Ectodermal cell (in vitro differentiated cells): ENCODE results near the gene AGPAT1.

Source experiments
- H3K27ac ChIP-seq: 2 replicates; pipeline ENCODE4 v1.7.0; 2013; ENCODE audit warnings: mild to moderate bottlenecking, low read depth, low read length; ENCODE audit not compliant: insufficient read depth, poor library complexity, severe bottlenecking
- H3K27me3 ChIP-seq: 2 replicates; pipeline ENCODE4 v1.7.0; 2013; ENCODE audit warnings: mild to moderate bottlenecking, low read length; ENCODE audit not compliant: insufficient read depth, control insufficient read depth, poor library complexity, severe bottlenecking
- H3K36me3 ChIP-seq: one replicate; pipeline ENCODE4 v1.7.0; 2013; ENCODE audit warnings: low read length; ENCODE audit not compliant: control insufficient read depth, insufficient read depth
- H3K4me1 ChIP-seq: one replicate; pipeline ENCODE4 v1.7.0; 2013; ENCODE audit warnings: low read length; ENCODE audit not compliant: control insufficient read depth, insufficient read depth
- H3K4me3 ChIP-seq: 2 replicates; pipeline ENCODE4 v1.7.0; 2013; ENCODE audit warnings: low read depth, low read length, control low read depth; ENCODE audit not compliant: insufficient read depth
- H3K9me3 ChIP-seq: 2 replicates; pipeline ENCODE4 v1.7.0; 2013; ENCODE audit warnings: mild to moderate bottlenecking, low read length, moderate library complexity; ENCODE audit not compliant: control insufficient read depth
- WGBS, 2 experiments: methylation state at CpG; one replicate each; pipeline ENCODE4 v1.1.7; 2013; ENCODE audit warnings: missing lambda C conversion rate in 2 of 2; 5-methylcytosine and 5-hydroxymethylcytosine counted together

Gene AGPAT1

GRCh38 chr6:32168807-32169591 lies 6.9 kb downstream of the AGPAT1 start:
- Histone ChIP-seq H3K9me3 (no peaks in the 10 kb centered on the region), H3K27ac (no peak overlapping the region), H3K4me1 (peaks cover 31% of the 10 kb centered on the region), H3K27me3 (no peaks in the 10 kb centered on the region), H3K4me3 (no peak overlapping the region), H3K36me3 (peaks cover 28% of the 10 kb centered on the region)
- 94 to 95% methylated on average over 11 of the region's 11 CpGs for WGBS, 2 experiments

DNA sequence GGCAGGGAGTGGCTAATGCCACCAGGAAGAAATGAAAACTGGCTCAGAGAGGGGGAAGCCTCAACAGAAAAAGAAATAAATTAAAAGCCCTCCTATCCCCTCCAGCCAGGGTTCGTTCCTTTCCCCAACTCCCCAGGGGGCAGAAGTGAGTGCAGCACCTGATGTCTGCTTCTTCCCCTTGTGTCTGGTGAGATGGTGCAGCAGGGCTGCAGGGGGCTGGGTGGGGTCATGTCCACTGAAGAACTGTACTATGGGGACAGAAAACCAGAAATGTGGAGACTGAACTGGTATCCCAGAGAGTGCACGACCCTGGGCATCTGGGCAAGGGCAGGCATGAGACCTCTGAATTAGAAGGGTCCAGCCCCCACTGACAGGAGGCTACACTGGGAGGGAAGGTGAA lies 7.5 kb downstream of the AGPAT1 start:
- Histone ChIP-seq H3K27ac (peak overlapping the region; percentile 6), H3K27me3 (no peaks in the 10 kb centered on the region), H3K4me3 (no peak overlapping the region), H3K9me3 (no peaks in the 10 kb centered on the region), H3K36me3 (peaks cover 28% of the 10 kb centered on the region), H3K4me1 (peaks cover 36% of the 10 kb centered on the region)
- WGBS, 2 experiments = 75 to 87% methylated on average over 2 of the region's 2 CpGs

GRCh38 chr6:32167761-32168262 lies 8.1 kb downstream of the AGPAT1 start:
- 87 to 89% methylated on average over 6 of the region's 6 CpGs for WGBS, 2 experiments
- H3K36me3 ChIP-seq = peaks cover 28% of the 10 kb centered on the region
- peak overlapping the region; percentile 50 for H3K27ac ChIP-seq
- H3K4me3 ChIP-seq = no peak overlapping the region
- no peaks in the 10 kb centered on the region for H3K9me3 ChIP-seq
- H3K27me3 ChIP-seq = no peaks in the 10 kb centered on the region
- H3K4me1 ChIP-seq = peaks cover 34% of the 10 kb centered on the region

DNA sequence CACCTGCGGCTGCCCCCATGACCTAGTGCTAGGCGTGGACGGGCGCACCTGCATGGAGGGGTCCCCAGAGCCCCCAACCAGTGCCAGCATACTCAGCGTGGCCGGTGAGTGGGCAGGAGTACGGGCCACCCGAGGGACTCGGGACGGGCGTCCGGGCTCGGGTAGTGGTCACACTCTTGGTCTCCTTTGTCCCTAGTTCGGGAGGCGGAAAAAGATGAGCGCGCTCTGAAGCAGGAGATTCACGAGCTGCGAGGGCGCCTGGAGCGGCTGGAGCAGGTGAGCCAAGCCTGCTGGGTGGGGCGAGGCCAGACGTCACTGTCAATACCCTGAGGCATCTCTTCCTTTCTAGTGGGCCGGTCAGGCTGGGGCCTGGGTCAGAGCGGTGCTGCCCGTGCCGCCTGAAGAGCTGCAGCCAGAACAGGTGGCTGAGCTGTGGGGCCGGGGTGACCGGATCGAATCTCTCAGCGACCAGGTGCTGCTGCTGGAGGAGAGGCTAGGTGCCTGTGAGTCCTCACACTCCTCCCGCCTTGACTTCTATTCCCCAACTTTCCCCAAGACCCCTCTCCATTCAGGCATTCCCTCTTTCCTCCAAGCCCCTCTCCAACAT lies 8.6 kb downstream of the AGPAT1 start:
- Histone ChIP-seq H3K4me3 (no peak overlapping the region), H3K27me3 (no peaks in the 10 kb centered on the region), H3K4me1 (peaks cover 34% of the 10 kb centered on the region), H3K9me3 (no peaks in the 10 kb centered on the region), H3K36me3 (peaks cover 28% of the 10 kb centered on the region), H3K27ac (peak overlapping the region; percentile 50)
- 95% methylated on average over 32 of the region's 32 CpGs for WGBS, 2 experiments

DNA sequence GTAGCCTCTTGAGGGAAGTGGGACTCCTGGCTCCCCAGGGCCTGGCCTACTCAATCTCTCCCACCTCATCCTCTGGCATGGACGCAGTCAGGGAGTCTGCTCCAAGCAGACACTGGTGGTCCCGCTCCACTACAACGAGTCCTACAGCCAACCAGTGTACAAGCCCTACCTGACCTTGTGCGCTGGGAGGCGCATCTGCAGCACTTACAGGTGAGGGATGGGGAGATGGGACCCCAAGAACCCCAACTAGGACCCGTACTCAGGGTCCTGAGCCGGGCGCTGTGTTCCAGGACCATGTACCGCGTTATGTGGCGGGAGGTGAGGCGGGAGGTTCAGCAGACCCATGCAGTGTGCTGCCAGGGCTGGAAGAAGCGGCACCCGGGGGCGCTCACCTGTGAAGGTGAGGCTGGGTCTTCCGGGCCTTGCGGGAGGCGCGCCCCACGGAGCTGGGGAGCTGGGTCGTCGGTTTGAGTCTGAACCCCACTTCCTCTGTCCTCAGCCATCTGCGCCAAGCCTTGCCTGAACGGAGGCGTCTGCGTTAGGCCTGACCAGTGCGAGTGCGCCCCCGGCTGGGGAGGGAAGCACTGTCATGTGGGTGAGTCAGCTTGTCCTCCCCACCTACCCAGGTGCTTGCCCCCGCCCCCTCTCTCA lies 9.3 kb downstream of the AGPAT1 start:
- Histone ChIP-seq H3K36me3 (peaks cover 26% of the 10 kb centered on the region), H3K27ac (peak overlapping the region; percentile 3), H3K4me3 (no peak overlapping the region), H3K27me3 (no peaks in the 10 kb centered on the region), H3K9me3 (no peaks in the 10 kb centered on the region), H3K4me1 (peaks cover 34% of the 10 kb centered on the region)
- 93 to 94% methylated on average over 30 of the region's 30 CpGs for WGBS, 2 experiments

- H3K4me3 ChIP-seq = no peak within 1 kb of the TSS
- H3K4me1 ChIP-seq = peaks cover 34% of the 10 kb centered on the region
- H3K27me3 ChIP-seq = no peaks in the 10 kb centered on the region
- no peaks in the 10 kb centered on the region for H3K9me3 ChIP-seq
- peaks cover 8% of the 10 kb centered on the region for H3K36me3 ChIP-seq
- peak within 1 kb of the TSS; percentile 92 for H3K27ac ChIP-seq
Observed at GRCh38 chr6:32164295-32164694, 11.6 kb downstream of the AGPAT1 start, which contains the start of gene EGFL8. Gene EGFL8 (plus strand): TSS chr6:32164595. CDS start chr6:32166166, 1,571 bp downstream.

DNA sequence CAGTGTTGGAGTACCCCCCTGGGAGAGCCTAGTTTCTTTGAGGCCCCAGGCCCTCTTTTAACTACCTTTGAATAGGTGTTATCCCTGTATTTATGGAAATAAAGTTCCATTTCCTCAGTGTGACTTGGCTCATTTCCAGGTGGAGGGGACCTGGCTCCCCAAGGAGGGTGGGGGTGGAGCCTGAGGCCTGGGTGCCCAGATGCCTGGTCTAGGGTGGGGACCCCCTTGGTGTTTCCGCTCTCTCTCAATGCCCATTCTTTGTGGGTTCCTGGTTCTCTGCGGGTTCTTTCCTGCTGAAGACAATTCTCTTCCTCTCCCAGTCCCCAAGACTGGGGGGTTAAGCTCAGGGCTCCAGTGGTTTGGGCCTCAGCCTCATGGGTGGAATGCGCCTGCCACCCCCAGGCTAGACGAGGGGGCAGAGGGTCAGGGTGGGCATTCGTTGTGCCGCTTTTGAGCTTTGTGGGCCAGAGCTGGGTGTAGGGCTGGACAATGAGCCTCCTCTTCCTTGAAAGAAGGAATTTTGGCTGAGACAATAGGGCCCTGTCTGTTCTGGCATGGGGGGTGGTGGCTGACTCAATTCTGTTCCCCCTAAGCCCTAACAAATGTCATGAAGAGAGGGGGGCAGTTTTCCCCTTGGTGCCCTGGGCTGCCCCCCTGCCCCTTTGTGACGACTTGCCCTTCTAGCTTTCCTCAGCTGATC lies 12.2 kb downstream of the AGPAT1 start:
- Histone ChIP-seq H3K27me3 (no peaks in the 10 kb centered on the region), H3K36me3 (peaks cover 8% of the 10 kb centered on the region), H3K27ac (peak overlapping the region; percentile 92), H3K4me3 (no peak overlapping the region), H3K9me3 (no peaks in the 10 kb centered on the region), H3K4me1 (peaks cover 31% of the 10 kb centered on the region)
- 65 to 79% methylated on average over 7 of the region's 7 CpGs for WGBS, 2 experiments

DNA sequence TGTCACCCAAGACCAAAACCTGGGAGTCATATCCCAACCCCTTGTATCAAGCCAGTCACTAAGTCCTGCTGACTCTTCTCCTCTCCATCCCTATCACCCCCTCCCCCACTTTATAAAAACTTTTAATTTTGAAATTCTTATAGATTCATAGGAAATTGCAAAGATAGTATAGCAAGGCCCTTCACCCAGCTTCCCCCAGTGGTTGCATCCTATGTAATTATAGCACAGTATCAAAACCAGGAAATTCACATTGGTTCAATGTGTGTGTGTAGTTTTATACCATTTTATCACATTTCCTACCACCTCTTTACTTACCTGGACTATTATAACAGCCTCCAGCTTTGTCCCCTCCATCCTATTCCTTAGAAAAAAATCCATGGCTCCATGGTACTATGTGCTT lies 17.8 kb downstream of the AGPAT1 start:
- H3K9me3 ChIP-seq = no peaks in the 10 kb centered on the region
- no peak overlapping the region for H3K27ac ChIP-seq
- peaks cover 21% of the 10 kb centered on the region for H3K36me3 ChIP-seq
- H3K4me3 ChIP-seq = no peak overlapping the region
- H3K27me3 ChIP-seq = no peaks in the 10 kb centered on the region
- no peaks in the 10 kb centered on the region for H3K4me1 ChIP-seq

DNA sequence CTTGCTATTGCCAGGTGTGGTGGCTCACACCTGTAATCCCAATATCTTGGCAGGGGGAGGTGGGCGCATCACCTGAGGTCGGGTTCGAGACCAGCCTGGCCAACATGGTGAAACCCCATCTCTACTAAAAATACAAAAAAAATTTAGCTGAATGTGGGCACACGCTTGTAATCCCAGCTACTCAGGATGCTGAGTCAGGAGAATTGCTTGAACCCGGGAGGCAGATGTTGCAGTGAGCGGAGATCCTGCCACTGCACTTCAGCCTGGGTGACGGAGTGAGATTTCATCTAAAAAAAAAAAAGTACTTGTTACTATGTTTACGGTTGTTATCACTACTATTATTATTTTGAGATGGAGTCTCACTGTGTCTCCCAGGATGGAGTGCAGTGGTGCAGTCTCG lies 19.0 kb downstream of the AGPAT1 start:
- 91 to 92% methylated on average over 9 of the region's 9 CpGs for WGBS, 2 experiments
- Histone ChIP-seq H3K4me3 (no peak overlapping the region), H3K9me3 (no peaks in the 10 kb centered on the region), H3K36me3 (peaks cover 21% of the 10 kb centered on the region), H3K4me1 (peaks cover 8% of the 10 kb centered on the region), H3K27me3 (peaks cover 5% of the 10 kb centered on the region), H3K27ac (no peak overlapping the region)
